Testis (tissue), 3 donors: ENCODE data around the gene ZNF473. TPM values are rescaled to one million over a fixed set of nuclear protein-coding genes. Genes with fewer than 3 reads are reported as not detected.

Experiments
- DNase-seq: peaks from one replicate; pipeline ENCODE4 v3.0.0-alpha.2; 2019
- H3K27ac ChIP-seq, 2 donors: fragments of 200-600 bp; sonication (generic); one replicate each; pipeline ENCODE4 v1.5.1; 2019
- H3K27me3 ChIP-seq: fragments of 200-600 bp; sonication (generic); one replicate; pipeline ENCODE4 v1.5.1; 2019
- H3K36me3 ChIP-seq: fragments of 200-600 bp; sonication (generic); one replicate; pipeline ENCODE4 v1.5.1; 2017; ENCODE audit warnings: low read depth; ENCODE audit errors: missing control alignments
- H3K4me1 ChIP-seq: fragments of 200-600 bp; sonication (generic); one replicate; pipeline ENCODE4 v1.5.1; 2019
- H3K4me3 ChIP-seq, 2 donors: fragments of 200-600 bp; sonication (generic); one replicate each; pipeline ENCODE4 v1.5.1; 2017 to 2019
- H3K9me3 ChIP-seq: fragments of 200-600 bp; sonication (generic); one replicate; pipeline ENCODE4 v1.5.1; 2017
- CTCF ChIP-seq, 3 experiments: fragments of 450-650 bp in 2 of 3; fragments of 200-600 bp in 1 of 3; sonication (generic) in 1 of 3; IDR thresholded peaks; one replicate each; pipeline ENCODE4 v1.5.1; 2016 to 2019; ENCODE audit warnings: antibody characterized with exemption in 3 of 3, mild to moderate bottlenecking in 2 of 3, moderate library complexity in 1 of 3
- POLR2A ChIP-seq: fragments of 450-650 bp; IDR thresholded peaks from one replicate; pipeline ENCODE4 v1.6.1; 2017; ENCODE audit warnings: antibody characterized with exemption, mild to moderate bottlenecking, moderate library complexity
- WGBS, 2 donors: methylation state at CpG; one replicate each; pipeline ENCODE4 v1.1.5; 2018; 5-methylcytosine and 5-hydroxymethylcytosine counted together
- intact Hi-C: fragments of 100-400 bp; cut with DNase I; formaldehyde crosslinking; loops from one replicate; pipeline ENCODE4 v1.15.1; 2023; ENCODE audit warnings: low total_unique reads
- polyA plus RNA-seq: library from polyadenylated mRNA; stranded (reverse); fragments of 350-450 nt; fragmentation: Illumina TruSeq; extraction: RNeasy Lipid Tissue Mini Kit (QIAGEN cat#74804); gene quantifications from one replicate; pipeline ENCODE4 v1.2.3, GENCODE V29; 2014; ENCODE audit warnings: low read depth, low replicate concordance; ENCODE audit not compliant: insufficient read depth
- total RNA-seq, 2 donors: library from RNA; depleted of rRNA; stranded (reverse); fragments of >200 nt; gene quantifications; one replicate each; pipeline ENCODE4 v1.2.3, GENCODE V29; 2016

The ZNF473 gene
- total and polyA plus RNA-seq, 3 donors from 2014 or later, result 77.7 to 106 (median 92.8) TPM

- intact Hi-C loops, result no loop called here
- 82 to 87% methylated on average over 5 of the region's 5 CpGs for WGBS, 2 donors
- Histone ChIP-seq H3K9me3 (no peaks in the 10 kb centered on the region), H3K27me3 (no peaks in the 10 kb centered on the region), H3K27ac (no peak overlapping the region), H3K4me1 (peaks cover 8% of the 10 kb centered on the region), H3K36me3 (no peaks in the 10 kb centered on the region), H3K4me3 (no peak overlapping the region)
- DNase-seq, result peak; percentile 37
- no peak for TF ChIP-seq POLR2A
- no peak for TF ChIP-seq CTCF (IDR thresholded peaks at IDR 0.05)
These were observed 28.1 kb upstream of the ZNF473 start for GRCh38 chr19:49997709-49998108.

GRCh38 chr19:49999371-50000010, 26.3 kb upstream of the ZNF473 start:
- 59 to 72% methylated on average over 4 to 6 of the region's 6 CpGs for WGBS, 2 donors

GRCh38 chr19:50000038-50000840, 25.6 kb upstream of the ZNF473 start:
- DNase-seq, result no peak
- no peaks in the 10 kb centered on the region for H3K36me3 ChIP-seq

More at GRCh38 chr19:49999371-50000010, 26.3 kb upstream of the ZNF473 start:
- Histone ChIP-seq H3K27me3 (no peaks in the 10 kb centered on the region), H3K27ac (no peak overlapping the region), H3K4me3 (no peak overlapping the region), H3K36me3 (no peaks in the 10 kb centered on the region), H3K9me3 (no peaks in the 10 kb centered on the region), H3K4me1 (peaks cover 25% of the 10 kb centered on the region)
- DNase-seq, result no peak
- TF ChIP-seq POLR2A (no peak), CTCF (IDR thresholded peaks at IDR 0.05) (no peak)
- intact Hi-C loops, result no loop called here

GRCh38 chr19:50000841-50001557, 24.8 kb upstream of the ZNF473 start:
- Histone ChIP-seq H3K27ac (no peak overlapping the region), H3K4me1 (peaks cover 25% of the 10 kb centered on the region), H3K36me3 (no peaks in the 10 kb centered on the region), H3K27me3 (no peaks in the 10 kb centered on the region), H3K9me3 (no peaks in the 10 kb centered on the region), H3K4me3 (no peak overlapping the region)
- intact Hi-C loops, result no loop called here
- DNase-seq, result no peak
- no peak for TF ChIP-seq CTCF (IDR thresholded peaks at IDR 0.05)
- TF ChIP-seq POLR2A, result no peak
- WGBS, 2 donors, result 86 to 87% methylated on average over 13 to 16 of the region's 16 CpGs

More at GRCh38 chr19:50000038-50000840, 25.6 kb upstream of the ZNF473 start:
- H3K4me1 ChIP-seq, result peaks cover 25% of the 10 kb centered on the region
- WGBS, 2 donors, result 91 to 94% methylated on average over 20 of the region's 20 CpGs
- H3K9me3 ChIP-seq, result no peaks in the 10 kb centered on the region
- intact Hi-C loops, result no loop called here
- H3K4me3 ChIP-seq, result no peak overlapping the region
- H3K27me3 ChIP-seq, result no peaks in the 10 kb centered on the region
- TF ChIP-seq CTCF (IDR thresholded peaks at IDR 0.05), result no peak
- TF ChIP-seq POLR2A, result no peak
- no peak overlapping the region for H3K27ac ChIP-seq
